Amygdala (tissue), 56 donors: Measurements from ENCODE around the gene ADGRG3.

ENCODE experiments used
- DNase-seq, 56 donors: peaks; one replicate each; lab custom pipeline; 2025; lab: John Stamatoyannopoulos, UW

Gene ADGRG3, protein sequence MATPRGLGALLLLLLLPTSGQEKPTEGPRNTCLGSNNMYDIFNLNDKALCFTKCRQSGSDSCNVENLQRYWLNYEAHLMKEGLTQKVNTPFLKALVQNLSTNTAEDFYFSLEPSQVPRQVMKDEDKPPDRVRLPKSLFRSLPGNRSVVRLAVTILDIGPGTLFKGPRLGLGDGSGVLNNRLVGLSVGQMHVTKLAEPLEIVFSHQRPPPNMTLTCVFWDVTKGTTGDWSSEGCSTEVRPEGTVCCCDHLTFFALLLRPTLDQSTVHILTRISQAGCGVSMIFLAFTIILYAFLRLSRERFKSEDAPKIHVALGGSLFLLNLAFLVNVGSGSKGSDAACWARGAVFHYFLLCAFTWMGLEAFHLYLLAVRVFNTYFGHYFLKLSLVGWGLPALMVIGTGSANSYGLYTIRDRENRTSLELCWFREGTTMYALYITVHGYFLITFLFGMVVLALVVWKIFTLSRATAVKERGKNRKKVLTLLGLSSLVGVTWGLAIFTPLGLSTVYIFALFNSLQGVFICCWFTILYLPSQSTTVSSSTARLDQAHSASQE

GRCh38 chr16:57668263-57668571 lies at the start of gene ADGRG3:
Gene ADGRG3 (plus strand): TSS chr16:57668306. CDS start chr16:57668348, 42 bp downstream.
- no peak for DNase-seq

DNA sequence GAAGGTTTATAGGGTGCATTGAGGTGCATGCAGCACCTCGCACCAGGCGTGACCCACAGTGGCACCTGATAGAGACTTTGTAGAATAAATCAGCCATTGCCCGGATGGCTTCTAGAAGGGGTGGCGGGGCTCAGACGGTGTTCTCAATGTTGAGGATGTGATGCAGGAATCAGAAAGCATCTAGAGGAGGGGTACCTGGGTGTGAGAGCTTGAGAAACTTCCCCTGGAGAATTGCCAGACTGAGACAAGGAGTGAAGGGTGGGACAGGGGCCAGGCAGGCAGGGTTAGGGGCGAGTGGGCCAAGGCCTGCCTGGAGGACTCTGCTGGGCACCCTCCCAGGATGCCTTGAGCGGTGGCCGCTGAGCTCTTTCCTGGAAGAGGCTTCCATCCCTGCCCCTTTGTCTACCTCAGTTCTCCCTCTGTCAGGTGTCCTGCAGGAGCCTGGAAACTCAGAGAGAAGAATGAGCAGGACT lies 48.9 kb upstream of the ADGRG3 start:
- DNase-seq, result no peak

DNA sequence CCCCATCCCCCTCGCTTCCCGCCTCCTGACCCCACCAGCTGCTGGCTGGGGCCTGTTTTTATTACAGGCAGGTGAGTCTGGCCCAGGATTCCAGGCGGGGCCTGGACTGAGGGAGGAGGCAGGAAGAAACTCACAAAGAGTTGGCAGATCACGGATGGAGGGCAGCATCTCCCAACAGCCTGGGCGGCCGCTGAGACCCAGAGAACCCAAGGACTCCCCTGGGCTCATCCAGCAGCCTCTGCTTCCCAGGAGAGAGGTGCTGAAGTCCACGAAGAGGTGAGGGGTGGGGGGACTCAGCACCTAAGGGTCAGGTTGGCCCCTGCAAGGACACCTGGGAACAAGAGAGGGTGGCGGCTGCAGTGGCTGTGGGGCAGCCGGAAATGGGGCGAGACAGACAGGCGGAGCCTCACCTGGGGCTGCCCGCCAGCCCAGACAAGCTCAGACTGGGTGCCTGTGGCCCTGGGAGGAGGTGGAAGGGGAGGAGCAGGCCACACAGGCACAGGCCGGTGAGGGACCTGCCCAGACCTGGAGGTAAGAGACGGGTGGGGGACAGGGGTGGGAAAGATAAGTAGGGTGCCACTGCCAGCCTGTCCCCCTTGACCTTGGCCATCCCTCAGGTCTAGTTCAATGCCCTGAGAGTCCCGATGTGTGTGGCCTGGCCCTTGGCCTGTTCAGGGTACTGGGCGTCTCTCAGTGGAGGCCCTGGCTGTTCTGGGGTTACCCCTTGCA lies 48.3 kb upstream of the ADGRG3 start:
- no peak for DNase-seq

GRCh38 chr16:57620335-57621231 lies 47.5 kb upstream of the ADGRG3 start:
- DNase-seq, result no peak

DNA sequence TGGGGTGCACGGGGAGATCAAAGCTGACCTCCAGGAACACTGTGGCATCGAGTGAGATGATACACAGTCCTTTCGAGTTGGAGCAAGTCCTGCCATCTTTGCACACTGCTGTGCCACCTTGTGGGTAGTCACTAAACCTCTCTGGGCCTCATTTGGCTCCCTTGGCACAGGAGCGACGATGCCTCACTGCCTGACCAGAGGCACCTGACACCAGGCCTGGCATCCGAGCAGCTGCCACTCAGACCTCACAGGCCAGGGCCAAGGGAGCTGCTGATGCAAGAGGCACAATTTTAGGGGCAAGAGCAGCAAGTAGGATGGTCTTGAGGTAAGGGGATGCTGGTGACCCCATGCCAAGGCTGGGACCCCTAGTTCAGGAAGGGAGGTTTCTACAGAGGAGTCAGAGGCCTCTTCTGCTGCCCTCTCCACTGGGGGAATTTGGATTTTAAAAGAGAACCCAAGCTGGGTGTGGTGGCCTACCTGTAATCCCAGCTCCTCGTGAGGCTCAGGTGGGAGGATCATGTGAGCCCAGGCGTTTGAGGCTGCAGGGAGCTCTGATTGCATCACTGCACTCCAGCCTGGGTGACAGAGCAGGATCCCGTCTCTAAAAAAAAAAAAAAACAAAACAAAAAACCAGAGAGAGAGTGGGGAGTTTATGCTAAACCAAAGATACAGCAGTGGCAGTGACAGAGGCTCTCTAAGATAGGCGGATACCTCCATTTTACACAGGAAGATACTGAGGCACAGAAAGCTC lies 46.4 kb upstream of the ADGRG3 start:
- no peak for DNase-seq

DNA sequence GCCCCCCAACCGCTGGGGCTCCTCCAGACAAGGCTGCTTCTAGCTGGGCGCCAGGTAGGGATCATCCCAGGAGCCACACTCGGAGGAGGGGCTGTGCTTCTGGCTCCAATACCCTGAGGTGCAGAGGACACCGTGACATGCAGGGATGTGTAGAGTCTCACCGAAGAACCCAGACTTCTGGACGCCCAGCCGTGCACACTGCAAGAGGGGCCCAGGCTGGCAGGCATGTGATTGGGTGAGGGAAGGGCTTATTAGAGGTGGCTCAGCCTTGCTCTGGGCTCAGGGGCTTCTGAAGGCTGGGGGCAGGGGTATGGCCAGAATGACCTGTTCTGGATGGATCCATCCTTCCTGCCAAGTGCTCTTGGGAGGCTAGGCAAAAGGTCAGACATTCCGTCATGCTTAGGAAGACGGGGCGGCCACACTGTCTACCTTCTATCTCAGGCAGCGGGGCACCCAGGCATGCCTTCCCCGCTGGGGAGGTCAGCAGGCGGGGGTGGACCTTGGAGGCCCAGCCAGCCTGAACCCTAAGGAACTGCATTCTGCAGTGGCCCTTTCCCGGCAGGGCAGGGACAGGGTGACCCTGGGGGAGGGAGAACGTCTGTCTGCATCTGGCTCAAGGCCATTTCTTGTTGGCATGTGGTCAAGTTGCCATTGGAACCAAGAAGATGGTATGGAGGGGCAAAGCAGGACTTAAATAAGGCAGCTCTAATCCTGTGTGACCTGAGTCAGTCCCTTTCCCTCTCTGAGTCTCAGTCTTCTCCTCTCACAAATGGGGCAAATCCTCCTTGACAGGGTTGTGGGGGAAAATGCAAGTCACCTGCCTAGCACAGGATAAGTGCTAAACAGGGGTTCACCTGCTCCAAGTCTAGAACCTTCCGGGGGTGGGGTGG lies 45.5 kb upstream of the ADGRG3 start:
- DNase-seq, result peak in 1 of 56 donors; percentile 39

- DNase-seq, result peak in 53 of 56 donors; percentile 37 to 91 (median 79)
Measured at GRCh38 chr16:57623251-57624043, 44.7 kb upstream of the ADGRG3 start.

- no peak for DNase-seq
Measured at GRCh38 chr16:57624044-57624688, 43.9 kb upstream of the ADGRG3 start.

GRCh38 chr16:57624806-57625500 lies 43.2 kb upstream of the ADGRG3 start:
- DNase-seq, result peak in 45 of 56 donors; percentile 30 to 90 (median 68)

DNA sequence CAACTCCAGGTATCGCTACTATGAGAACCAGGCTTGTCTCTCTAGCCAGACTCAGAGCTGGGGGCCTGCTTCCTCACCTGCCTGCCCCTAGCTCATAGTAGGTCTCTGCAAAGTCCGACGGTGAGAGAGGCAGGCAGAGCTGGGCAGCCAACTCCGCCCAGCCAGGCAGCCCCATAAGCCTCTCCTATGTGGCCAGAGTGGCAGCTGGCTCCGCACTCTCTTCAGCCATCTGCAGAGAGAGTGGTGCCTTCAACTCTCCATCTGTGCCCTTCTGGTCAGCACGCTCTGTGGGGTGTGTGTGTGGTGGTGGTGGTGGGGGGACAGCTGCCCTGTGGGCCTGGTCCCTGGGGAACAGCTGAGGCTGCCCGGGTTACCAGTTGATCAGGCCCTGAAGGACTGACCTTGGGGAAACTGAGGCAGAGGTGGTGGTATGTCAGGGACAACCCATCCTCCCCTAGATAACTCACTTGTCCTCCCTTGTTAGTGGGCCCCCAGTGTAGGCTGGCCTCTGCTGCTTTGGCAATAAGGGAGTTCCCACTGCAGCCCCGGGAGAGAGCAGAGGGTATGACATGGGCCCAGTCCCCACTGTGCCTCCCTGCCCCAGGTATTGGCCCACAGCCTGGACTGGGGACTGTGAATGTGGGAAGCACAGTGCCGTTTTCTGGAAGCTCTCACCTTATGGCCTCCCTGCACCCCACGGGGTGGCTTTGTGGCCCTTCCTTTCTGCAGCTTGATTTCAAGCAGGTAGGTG lies 41.5 kb upstream of the ADGRG3 start:
- peak in 7 of 56 donors; percentile 30 to 54 (median 48) for DNase-seq

- DNase-seq, result peak in 11 of 56 donors; percentile 34 to 75 (median 53)
Measured at GRCh38 chr16:57627184-57627871, 40.8 kb upstream of the ADGRG3 start.

- DNase-seq, result peak in 52 of 56 donors; percentile 30 to 96 (median 78)
Measured at GRCh38 chr16:57628008-57628781, 39.9 kb upstream of the ADGRG3 start, which contains the start of gene ADGRG1. Gene ADGRG1 (plus strand): TSS chr16:57628630. CDS start chr16:57650288, 21,658 bp downstream.

DNA sequence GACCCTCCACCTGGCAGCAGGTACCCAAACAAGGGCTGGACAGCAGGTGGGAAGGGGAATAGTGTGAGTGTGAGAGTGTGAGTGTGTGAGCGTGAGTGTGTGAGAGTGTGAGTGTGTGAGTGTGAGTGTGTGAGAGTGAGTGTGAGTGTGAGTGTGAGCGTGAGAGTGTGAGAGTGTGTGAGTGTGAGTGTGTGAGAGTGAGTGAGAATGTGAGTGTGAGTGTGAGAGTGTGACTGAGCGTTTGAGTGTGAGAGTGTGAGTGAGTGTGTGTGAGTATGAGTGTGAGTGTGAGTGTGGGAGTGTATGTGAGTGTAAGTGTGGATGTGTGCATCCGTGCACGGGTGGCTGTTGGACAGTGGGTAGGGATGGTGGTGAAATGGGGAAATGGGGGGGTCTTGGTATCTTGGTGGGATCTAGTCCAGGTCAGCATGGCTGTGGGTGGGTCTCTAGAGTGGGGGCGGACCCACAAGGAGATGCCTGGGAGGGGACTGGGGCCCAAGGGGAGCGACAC lies 39.3 kb upstream of the ADGRG3 start:
- peak in 2 of 56 donors; percentile 18 to 40 for DNase-seq
